Lower lobe of right lung (tissue), 2 donors: ENCODE measurements around the gene WFDC1. TPM values are rescaled to one million over a fixed set of nuclear protein-coding genes. Genes with fewer than 3 reads are reported as not detected.

Source experiments
- ATAC-seq, 2 donors: fragments of 200-7000 bp; cut with Tn5 transposase; one replicate each; pipeline ENCODE4 v1.9.1; 2020 to 2022; ENCODE audit warnings: mild to moderate bottlenecking in 2 of 2, moderate library complexity in 2 of 2
- DNase-seq: peaks from one replicate; pipeline ENCODE4 v3.0.0-alpha.2; 2020
- H3K27ac ChIP-seq: fragments of 200-600 bp; one replicate; pipeline ENCODE4 v1.8.0; 2022
- H3K27me3 ChIP-seq: fragments of 200-600 bp; one replicate; pipeline ENCODE4 v1.8.0; 2022; ENCODE audit warnings: low read depth
- H3K36me3 ChIP-seq: fragments of 200-600 bp; one replicate; pipeline ENCODE4 v1.8.0; 2022; ENCODE audit warnings: mild to moderate bottlenecking
- H3K4me1 ChIP-seq: fragments of 200-600 bp; one replicate; pipeline ENCODE4 v1.8.0; 2022
- H3K4me3 ChIP-seq: fragments of 200-600 bp; one replicate; pipeline ENCODE4 v1.8.0; 2022; ENCODE audit warnings: mild to moderate bottlenecking
- H3K9me3 ChIP-seq: fragments of 200-600 bp; one replicate; pipeline ENCODE4 v1.8.0; 2022
- CTCF ChIP-seq: fragments of 200-600 bp; IDR thresholded peaks from one replicate; pipeline ENCODE4 v1.8.0; 2022; ENCODE audit warnings: antibody characterized with exemption, mild to moderate bottlenecking
- intact Hi-C: fragments of 100-400 bp; cut with DNase I; formaldehyde crosslinking; loops from one replicate; pipeline ENCODE4 v1.11.0; 2022
- total RNA-seq: library from RNA; stranded (reverse); fragmentation: NEBNext Ultra II Directional; extraction: Animal tissue kit (Norgen Biotek cat#: 25700); gene quantifications from one replicate; pipeline ENCODE4 v1.2.1, GENCODE V29; 2021
- donor health status: DM: no; HTN: yes; CAD: no; lungs with severe emphysema.

WFDC1 gene
- total RNA-seq, 1 donor from 2014 or later: 18.0 TPM

- Histone ChIP-seq H3K9me3 (no peaks in the 10 kb centered on the region), H3K4me1 (peaks cover 24% of the 10 kb centered on the region), H3K4me3 (no peak overlapping the region), H3K27me3 (no peaks in the 10 kb centered on the region), H3K36me3 (no peaks in the 10 kb centered on the region), H3K27ac (no peak overlapping the region)
- intact Hi-C loops: no loop called here
- no peak for DNase-seq
- ATAC-seq: no peak
- no peak for TF ChIP-seq CTCF
Measured at GRCh38 chr16:84299734-84300440, 5.2 kb downstream of the WFDC1 start.

GRCh38 chr16:84302111-84302954, 7.7 kb downstream of the WFDC1 start:
- H3K9me3 ChIP-seq: no peaks in the 10 kb centered on the region
- no peak for TF ChIP-seq CTCF
- ATAC-seq (no peak), DNase-seq (no peak)
- H3K4me1 ChIP-seq: peaks cover 19% of the 10 kb centered on the region
- peak overlapping the region; percentile 73 for H3K27ac ChIP-seq
- no peaks in the 10 kb centered on the region for H3K36me3 ChIP-seq
- no peak overlapping the region for H3K4me3 ChIP-seq
- intact Hi-C loops: no loop called here
- no peaks in the 10 kb centered on the region for H3K27me3 ChIP-seq

DNA sequence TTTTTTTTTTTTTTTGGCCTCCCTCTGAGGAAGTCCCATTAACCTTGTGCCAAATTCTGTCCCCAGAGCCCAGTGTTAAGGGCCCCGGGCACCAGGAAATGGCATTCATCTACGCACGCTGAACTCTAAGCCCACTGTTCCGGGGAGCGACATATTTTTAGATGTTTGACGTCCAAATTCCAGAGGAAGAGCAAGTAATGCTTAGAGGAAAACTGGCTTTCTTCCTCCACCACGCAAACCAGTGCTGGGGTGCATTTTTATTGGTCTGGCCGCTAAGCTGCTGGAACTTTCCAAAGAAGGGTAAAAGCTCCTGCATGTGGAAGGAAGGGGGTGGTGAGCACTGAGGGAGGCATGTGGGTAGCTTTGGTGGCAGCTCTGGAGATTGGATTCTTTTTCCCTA, 8.3 kb downstream of the WFDC1 start:
- intact Hi-C loops: no loop called here
- Histone ChIP-seq H3K4me3 (no peak overlapping the region), H3K36me3 (no peaks in the 10 kb centered on the region), H3K9me3 (no peaks in the 10 kb centered on the region), H3K27ac (peak overlapping the region; percentile 73), H3K4me1 (peaks cover 19% of the 10 kb centered on the region), H3K27me3 (no peaks in the 10 kb centered on the region)
- DNase-seq (no peak), ATAC-seq (peak in 1 of 2 donors; percentile 37)
- TF ChIP-seq CTCF: no peak

- Histone ChIP-seq H3K4me1 (peaks cover 19% of the 10 kb centered on the region), H3K27ac (peak overlapping the region; percentile 73), H3K9me3 (no peaks in the 10 kb centered on the region), H3K4me3 (no peak overlapping the region), H3K27me3 (no peaks in the 10 kb centered on the region), H3K36me3 (no peaks in the 10 kb centered on the region)
- no peak for TF ChIP-seq CTCF
- ATAC-seq: no peak
- intact Hi-C loops: no loop called here
- no peak for DNase-seq
Measured at GRCh38 chr16:84303516-84303915, 8.8 kb downstream of the WFDC1 start.

GRCh38 chr16:84306564-84306963, 11.9 kb downstream of the WFDC1 start:
- Histone ChIP-seq H3K27me3 (no peaks in the 10 kb centered on the region), H3K4me3 (no peak overlapping the region), H3K9me3 (no peaks in the 10 kb centered on the region), H3K36me3 (no peaks in the 10 kb centered on the region), H3K4me1 (peaks cover 12% of the 10 kb centered on the region), H3K27ac (no peak overlapping the region)
- no peak for TF ChIP-seq CTCF
- intact Hi-C loops: no loop called here
- DNase-seq: no peak
- ATAC-seq: no peak
